Activated T-cell treated with anti-CD3 and anti-CD28 coated beads, Interleukin-2, amount 50 U/mL, for 48 hours (primary cell): ENCODE measurements around the gene GRK5.

Source experiments
- DNase-seq, 2 experiments: peaks; one replicate each; pipeline ENCODE4 v3.0.0-alpha.2; 2020

GRK5 gene

DNA sequence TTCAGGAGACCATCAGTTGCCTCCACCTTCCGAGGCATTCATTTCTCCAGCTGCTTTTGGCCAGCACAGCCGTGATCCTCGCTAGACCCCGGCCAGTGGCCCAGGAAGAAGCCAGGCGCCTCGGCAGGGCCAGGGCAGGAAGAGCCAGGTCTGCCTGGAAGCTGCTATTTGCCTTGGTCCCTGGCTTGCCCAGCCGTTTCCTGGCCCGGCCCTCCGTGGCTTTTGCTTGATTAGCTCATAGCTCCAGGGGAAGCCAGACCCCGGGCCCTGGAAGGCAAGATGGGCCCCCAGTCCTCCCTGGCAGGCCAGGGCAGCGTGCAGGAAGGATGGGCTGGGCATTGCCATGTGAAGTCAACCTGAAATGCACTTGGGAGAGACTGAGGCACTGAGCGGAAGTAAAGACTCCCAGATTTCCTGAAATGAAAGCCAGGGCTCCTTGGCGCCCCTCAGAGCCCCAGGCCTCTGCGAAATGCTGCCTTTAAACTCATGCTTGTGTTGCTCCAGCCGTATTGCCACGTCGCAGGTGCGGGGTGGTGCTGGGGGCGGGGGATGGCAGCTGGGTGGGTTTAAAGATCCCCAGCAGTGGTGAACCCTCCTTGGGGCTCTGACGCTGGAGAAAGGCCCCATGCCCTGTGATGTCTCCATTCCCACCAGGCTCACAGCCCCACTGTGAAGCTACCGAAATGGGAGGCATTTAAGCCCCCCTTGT is 160.6 kb downstream of the GRK5 start:
- DNase-seq, result no peak

DNA sequence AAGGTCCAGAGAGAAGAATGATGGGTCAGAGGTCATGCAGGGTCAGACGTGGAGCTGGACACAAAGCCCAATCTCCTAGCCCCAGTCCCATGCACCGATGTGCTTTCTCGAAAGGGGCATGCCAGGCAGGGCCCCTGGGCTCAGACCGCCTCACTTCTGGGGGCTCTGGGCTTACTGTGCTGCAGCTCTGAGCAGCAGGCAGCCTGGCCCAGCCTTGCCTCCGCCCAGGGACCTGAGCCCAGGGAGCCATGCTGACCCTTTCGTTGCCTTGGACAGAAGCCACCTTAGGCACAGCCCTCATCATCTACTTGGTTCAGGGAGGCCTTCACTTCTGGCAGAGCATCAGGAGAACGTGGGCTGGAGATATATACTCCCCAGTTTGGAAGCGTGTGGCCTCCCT is 161.2 kb downstream of the GRK5 start:
- no peak for DNase-seq

DNA sequence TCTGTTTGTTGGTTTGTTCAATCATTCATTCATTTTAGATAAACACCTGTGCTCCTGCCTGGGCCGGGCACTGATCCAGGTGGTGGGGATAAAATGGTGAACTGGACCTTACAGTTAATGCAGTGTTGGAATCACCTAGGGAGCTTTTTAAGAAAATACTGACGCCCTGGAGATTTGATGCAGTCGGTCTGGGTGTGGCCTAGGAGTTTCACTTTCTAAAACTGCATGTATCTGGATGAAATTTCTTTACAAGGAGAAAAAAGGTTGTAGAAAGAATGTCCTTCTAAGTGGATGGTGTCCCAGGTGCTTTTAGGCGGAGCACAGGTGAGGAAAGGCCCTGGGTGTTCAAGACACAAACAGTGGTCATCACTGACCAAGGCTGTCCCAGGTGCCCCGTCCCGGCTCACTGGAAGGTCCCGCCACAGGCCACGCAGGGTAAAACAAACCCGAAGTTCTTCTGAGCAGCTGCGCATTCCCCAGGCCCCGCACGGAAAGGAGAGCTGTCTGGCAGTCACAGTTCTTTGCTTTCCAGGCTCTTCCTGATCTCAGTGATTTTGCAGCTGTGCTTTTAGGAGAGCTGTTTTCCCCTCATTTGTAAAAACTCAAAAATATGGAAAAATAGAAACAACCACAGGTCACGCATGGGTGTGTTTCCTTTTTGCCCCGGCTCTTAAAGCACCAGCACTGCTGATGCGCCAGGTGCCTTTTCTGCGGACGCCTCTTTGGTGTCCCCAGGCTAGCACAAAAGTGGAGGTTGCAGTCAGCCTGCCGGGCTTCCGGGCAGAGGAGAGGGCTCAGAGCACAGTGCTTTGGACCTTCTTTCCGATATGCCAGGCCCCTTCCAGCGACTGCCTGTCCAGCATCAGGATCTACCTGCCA is 161.9 kb downstream of the GRK5 start:
- no peak for DNase-seq

DNA sequence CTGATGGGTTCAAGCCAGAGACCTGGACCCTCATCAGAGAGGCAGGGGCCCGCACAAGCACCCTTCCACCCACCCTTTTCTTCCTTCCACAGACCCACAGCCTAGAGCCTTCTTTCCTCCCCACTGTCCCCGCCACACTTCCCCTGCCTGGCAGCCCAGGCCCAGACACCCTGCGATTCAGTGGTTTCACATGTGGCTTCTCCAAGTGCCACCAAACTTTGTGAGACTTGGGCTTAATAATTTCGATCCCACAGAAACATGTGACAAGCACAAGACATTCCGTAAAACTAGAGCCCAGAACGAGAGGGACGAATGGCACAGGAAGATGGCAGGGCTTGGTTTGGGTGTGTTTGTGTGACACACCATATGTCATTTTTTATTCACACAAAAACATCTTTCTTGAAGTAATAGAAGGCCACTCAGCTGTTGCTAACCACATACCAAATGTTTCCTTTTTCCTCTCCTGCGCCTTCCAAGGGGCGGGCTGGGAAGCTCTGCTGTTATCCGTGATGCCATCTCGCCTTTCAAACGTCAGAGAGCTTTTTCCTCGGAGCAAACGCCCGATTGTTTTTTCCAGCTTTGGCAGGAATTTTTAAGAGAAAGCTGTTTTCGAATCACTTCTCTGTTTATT is 162.9 kb downstream of the GRK5 start:
- no peak for DNase-seq

DNA sequence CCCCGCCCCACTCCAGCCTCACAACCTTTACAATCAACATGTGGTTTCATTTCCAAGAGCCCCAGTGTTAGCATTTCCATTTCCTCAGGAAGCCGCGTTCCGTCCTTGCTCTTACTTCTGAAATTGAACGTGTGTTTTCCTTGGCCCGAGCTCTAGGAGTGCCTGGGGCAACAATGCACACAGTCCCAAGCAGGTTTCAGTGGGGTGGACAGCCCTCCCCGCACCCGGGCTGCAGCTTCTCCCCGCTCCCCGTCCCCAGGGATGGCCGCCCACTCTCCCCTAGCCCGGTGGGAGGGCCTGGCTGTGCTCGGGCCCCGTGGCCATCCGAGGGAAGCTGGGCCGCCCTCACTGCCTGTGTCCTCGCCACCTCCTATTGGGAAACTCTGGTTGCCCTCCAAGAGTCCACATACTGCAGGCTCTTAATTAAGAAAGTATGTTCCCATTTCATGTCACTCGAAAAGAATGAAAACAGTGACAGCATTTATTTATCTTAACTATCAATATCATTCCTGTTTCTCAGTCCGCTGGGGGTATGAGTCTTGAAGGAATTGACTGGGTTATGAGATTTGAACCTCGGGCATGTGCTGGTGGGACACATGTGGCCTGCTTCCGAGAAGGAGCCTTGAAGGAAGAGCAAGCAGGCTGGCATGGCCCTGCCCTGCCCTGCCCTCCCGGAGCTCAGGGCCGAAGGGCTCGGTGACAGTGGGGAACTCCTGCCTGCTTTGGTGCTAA is 163.8 kb downstream of the GRK5 start:
- DNase-seq, result no peak

DNA sequence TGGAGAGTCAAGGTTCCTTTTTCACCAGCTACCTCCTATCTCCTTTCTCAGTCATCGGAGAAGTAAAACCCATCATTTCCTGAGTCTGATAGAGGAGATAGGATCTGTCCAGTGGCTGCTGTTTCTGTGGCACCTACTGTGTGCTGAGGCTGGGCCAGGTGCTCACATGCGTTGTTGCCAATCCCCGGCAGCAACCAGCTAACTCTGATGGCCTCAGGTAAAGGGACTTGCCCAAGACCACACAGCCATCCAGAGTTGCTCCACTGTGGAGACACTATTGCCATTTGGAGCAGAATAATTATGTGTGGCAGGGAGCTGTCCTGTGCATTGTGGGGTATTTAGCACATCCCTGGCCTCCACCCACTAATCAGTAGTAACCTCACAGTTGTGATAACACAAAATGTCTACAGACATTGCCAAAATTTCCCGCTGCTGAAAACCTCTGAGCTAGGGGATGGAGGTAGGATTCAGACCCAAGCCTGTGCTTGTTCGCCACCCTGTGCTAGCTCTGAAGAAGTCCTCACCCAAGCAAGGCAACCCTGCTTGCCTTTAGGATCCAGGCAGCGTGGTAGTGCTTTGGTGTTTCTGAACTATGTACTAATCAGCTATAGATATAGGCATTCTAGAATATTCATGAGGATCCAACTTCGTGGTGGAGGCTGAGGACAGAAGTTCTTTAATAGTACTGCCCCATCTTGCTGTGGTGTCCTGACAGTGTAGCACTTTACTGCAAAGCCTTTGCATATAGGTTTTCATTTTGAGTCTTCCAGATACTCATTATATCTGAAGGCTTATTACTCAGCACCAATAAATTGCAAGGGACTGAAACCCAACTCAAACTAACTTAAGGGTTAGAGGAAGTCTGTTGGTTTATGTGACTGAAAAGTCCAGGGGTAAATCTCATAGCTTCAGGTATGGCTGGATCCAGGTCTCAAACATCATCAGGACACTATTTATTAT is 164.6 kb downstream of the GRK5 start:
- DNase-seq, result no peak

DNA sequence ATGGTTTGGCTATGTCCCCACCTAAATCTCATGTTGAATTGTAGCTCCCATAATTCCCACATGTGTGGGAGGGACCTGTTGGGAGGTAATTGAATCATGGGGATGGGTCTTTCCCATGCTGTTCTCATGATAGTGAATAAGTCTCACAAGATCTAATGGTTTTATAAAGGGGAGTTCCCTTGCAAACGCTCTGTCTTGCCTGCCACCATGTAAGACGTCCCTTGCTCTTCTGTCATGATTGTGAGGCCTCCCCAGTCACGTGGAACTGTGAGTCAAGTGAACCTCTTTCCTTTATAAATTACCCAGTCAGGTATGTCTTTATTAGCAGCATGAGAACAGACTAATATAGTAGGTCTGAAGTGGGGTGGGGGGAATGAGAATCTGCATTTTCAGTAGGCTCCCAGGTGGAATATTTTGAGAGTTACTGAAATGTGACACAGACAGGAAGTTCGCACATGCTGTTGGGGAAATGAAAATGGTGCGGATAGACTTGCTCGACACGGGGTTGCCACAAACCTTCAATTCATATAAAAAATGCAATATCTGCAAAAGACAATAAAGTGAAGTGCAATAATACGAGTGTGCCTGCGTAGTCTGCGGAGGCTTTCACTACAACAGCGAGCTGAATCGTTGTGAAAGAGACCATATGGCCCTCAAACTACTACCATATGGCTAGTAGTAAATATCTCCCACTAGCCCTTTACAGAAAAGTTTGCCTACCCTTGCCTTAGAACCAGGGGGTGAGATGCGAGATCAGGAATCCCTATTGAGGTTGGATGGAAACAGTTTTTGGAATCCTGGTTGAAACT is 166.1 kb downstream of the GRK5 start:
- DNase-seq, result no peak

DNA sequence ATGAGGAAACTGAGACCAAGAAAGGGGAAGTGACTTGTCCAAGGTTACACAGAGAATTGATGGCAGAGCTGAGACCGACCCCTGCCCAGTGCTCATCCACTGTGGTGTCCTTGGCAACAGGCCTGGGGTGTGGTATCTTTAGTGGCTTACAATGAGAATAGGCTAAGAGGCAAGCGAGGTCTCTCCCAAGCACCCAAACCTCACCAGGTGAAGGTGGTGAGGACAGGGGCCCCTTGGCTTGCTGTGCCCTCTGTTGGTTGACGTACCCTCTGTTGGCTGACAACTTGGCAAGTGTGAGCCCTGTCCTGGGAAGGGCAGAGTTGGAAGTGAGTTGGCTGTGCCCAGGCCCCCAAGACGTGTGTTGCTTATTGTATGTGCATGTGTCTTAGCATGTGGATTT is 166.9 kb downstream of the GRK5 start:
- no peak for DNase-seq

DNA sequence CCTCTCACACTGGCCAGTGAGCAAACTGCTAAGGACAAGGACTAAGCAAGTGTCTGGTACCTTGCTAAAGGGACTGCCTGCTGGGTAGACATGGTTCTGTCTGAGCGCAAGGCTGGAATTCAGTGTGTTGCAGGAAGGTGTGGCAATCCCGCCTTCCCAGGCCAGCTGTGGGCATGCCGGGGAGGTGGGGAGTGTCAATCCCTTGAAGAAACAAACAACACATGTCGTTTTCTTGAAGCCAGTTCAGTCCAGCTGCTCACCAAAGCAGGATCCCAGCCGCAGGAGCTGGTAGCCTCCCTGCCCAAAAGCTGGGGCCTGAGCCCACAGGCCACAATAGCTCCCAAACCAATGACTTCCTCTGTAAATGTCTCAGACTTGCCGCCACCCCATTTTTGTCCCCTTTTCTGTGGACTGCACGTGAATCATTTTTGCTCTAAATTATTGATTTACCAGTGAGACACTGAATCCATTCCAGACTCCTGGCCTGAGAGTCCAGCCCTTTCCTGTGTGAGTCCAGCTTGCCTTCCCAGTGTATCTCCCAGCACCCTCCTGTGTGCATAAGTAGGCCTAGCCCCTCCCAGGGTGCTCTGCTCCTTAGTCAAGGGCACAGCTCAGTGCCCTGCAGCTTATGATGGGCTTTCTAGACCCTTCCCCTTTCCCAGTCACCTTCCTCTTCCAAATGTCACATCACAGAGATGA is 168.4 kb downstream of the GRK5 start:
- no peak for DNase-seq

DNA sequence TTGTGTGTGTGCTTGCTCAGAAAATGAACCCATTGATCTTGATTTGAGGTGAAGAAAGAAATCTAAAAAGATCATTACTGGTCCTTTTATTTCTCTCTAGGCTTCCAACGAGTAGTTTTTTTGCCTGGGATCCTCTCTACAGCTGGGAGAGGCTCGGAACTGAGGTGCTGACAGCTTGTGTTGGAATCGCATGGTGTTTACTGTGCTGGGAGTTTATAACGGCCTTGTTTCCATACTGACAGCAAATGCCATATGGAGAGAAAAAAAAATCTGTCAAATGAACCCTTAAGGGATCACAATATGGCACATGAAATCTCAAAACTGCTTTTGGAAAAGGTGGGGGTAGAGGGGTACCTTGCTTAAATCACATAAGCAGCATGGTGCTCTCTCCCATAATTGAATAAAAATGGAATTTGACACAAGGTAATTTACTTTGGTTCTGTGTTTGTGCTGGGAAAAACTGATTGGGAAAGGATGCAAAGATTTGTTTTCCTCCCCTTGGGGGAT is 170.1 kb downstream of the GRK5 start:
- no peak for DNase-seq

DNA sequence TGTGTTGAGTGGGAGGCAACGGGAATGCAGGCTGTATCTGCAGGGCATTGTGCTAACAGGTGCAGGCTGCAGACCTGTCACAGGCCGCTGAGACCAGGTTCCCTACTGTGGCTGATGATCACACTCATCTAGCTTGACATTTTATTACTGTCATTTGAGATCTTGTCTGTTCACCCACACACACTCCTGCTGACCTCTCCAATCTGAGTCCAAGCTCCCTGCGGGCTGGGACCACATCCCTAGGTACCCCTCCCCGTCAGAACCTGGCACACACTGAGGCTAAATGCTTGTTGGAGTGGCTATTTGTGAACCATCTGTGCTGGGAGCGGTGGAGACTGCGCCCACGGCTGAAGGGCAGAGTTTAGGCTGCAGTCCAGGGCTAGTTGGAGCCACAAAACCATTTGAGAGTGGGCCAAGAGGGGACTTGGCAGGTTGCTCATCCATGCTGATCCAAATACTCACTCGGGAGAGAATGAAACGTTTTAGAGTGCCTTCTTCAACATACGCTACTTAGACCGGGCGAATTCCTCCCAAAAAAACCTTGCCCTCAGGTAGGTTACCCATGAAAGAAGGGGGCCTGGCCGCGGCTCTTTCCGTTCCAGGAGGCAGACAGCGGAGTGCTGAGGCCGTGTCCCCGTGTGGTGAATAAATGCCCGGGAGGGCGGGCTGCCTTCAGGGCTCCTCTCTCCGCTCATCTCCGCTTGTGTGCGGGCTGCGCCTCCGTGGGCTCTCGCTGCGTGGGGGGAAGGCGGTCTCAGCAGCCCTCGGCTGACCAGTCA is 170.8 kb downstream of the GRK5 start:
- no peak for DNase-seq

DNA sequence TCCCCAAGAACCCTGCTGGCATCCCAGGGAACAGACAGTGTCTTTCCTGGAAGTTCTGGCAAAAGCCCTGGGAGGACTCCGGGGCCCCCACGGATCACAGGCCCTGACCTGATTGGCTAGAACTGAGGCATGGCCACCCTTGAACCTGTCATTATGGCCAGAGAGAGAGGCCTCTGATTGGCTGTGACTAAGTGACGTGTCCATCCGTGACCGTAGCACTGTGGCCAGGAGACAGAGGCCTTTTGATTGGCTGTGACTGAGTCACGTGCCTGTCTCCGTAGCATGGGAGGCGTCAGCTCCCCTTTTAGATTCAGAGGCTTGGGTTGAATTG is 171.3 kb downstream of the GRK5 start:
- no peak for DNase-seq

DNA sequence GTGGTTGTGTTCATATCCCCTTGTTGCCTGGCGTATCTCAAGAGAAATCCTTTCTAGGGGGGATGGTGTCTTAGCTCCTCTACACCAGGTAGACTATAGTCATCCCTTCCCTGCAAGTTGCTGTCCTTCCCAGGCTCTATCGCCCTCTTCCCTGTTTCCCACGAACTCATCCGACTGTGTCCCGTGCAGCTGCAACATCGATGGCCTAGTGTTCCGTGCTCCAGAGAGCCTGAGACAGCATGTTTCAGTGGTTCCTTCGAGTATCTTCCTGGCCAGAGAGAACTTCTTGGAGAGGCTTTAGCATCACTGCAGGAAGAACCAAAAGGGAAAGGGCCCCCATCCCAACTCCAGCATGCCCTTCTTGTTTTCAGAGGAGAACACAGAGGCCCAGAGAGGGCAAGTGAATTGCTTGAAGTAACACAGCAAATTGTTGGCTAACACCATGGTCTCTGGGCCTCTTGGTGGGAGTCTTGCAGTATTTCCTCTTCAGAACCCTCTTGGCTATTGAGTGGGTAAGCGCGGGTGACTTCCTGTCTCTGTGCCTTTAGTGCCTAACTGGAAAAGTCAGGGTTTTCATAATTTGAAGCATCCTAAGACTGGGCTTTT is 172.2 kb downstream of the GRK5 start:
- DNase-seq, result no peak

DNA sequence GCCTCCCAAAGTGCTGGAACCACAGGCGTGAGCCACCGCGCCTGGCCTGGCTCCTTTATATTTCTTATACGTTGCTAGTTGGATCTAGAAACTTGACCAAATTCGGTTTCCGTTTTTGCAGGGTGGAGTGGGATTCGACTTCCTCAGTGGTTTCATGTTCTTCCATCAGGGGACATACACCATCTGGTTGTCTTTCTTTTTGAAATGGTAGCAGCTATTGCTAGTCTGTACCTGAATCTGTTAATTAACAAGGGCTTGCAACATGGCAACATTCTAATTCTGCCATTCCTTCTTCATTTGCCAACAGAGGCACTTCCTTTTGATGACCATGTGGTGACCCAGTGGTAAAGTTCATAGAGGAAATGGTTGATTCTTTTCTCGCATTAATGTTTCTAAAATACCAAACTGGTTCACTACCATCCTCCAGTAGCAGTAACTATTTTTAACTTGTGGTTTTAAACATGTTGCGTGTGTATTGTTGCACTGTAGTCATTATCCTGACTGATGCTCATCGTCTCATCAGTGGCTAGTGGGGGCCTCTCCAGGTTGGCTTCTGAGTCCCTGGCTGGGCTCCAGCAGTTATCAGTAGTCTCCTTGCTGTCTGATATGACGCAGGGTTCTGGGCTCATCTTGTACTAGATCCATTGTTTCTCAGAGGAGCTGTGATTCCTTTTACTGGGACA is 175.9 kb downstream of the GRK5 start:
- no peak for DNase-seq

DNA sequence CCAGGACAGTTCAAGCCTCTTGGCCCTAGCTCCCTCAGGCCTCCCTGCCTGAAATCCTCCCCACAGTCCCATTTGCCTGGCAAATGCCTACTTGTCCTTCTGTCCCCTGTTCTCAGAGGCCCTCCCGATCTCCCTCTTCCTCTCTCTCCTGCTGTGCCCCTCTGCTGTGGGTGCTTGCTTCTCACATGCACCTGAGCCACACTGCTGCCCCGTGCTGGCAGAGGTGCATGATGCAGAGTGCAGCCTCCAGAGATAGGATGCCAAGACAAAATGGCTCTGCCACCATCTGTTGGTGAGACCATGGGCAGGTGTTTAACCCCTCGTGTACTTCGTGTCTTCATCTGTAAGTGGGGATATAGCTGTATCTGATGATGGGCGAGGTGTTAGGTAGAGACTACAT is 176.8 kb downstream of the GRK5 start:
- DNase-seq, result no peak

DNA sequence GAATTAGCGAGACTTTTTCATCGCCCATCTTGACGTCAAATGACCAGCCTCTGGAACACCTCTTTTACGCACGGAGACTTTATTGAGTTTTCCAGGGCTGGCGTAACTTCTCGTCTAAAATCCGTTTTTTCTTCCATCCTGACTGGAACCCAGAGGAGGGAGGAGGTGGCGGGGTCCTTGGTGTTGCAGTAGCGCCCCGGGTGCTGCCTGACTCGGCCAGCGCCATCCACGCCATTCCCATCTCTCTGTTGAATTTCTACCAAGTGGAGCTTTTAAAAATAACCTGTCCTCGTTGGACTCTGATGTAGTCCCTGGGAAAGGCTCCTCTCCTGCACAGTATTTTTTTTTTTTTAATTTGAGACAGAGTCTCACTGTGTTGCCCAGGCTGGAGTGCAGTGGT is 179.3 kb downstream of the GRK5 start:
- no peak for DNase-seq

DNA sequence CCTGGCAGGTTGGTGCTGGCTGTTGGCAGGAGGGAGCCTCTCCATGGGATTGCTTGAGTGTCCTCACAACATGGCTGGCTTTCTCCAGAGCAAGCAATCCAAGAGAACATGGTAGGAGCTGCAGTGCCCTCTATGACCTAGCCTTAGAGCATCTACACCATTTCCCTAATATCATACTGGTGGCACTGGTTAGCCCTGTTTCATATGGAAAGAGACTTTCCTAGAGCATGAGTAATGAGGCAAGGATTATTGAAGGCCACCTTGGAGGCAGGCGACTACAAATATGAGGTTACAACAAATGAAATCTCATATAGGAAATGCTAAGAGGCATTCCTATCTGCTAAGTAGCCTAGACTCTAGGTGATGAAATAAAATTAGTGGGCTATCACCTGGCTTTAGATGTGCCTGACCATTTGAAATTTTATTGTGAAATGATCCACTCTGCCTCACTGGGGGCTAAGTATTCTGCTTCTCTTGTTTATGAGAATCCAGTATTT is 181.5 kb downstream of the GRK5 start:
- no peak for DNase-seq
